HG03342 (cell line): ENCODE measurements around the gene NSD2.

ENCODE experiments used
- ATAC-seq: cut with Tn5 transposase; IDR thresholded peaks from one replicate; pipeline ENCODE4 v1.9.1; 2021; ENCODE audit warnings: mild to moderate bottlenecking, moderate library complexity; ENCODE audit not compliant: unreplicated experiment

Gene NSD2

GRCh38 chr4:1939664-1940509, 68.7 kb downstream of the NSD2 start:
- ATAC-seq: no peak

GRCh38 chr4:1940566-1940965, 69.4 kb downstream of the NSD2 start:
- no peak for ATAC-seq

GRCh38 chr4:1943928-1944327, 72.7 kb downstream of the NSD2 start:
- no peak for ATAC-seq

- no peak for ATAC-seq
Observed at GRCh38 chr4:1945124-1945895, 74.1 kb downstream of the NSD2 start.

- ATAC-seq: no peak
Observed at GRCh38 chr4:1945912-1946311, 74.7 kb downstream of the NSD2 start.

GRCh38 chr4:1948232-1948631, 77.0 kb downstream of the NSD2 start:
- no peak for ATAC-seq

- no peak for ATAC-seq
Observed at GRCh38 chr4:1948892-1949436, 77.8 kb downstream of the NSD2 start.

- no peak for ATAC-seq
Observed at GRCh38 chr4:1950369-1950768, 79.2 kb downstream of the NSD2 start.

GRCh38 chr4:1952058-1952700, 81.0 kb downstream of the NSD2 start:
- no peak for ATAC-seq

- no peak for ATAC-seq
Observed at GRCh38 chr4:1952719-1953118, 81.5 kb downstream of the NSD2 start.

- ATAC-seq: no peak
Observed at GRCh38 chr4:1953335-1953734, 82.1 kb downstream of the NSD2 start.

GRCh38 chr4:1956631-1957030, 85.4 kb downstream of the NSD2 start:
- no peak for ATAC-seq

- ATAC-seq: no peak
Observed at GRCh38 chr4:1958276-1959103, 87.3 kb downstream of the NSD2 start.

- no peak for ATAC-seq
Observed at GRCh38 chr4:1959104-1959384, 87.9 kb downstream of the NSD2 start.

GRCh38 chr4:1960170-1960825, 89.1 kb downstream of the NSD2 start:
- ATAC-seq: no peak

GRCh38 chr4:1961038-1961437, 89.8 kb downstream of the NSD2 start:
- no peak for ATAC-seq

- ATAC-seq: no peak
Observed at GRCh38 chr4:1961563-1961962, 90.4 kb downstream of the NSD2 start.

- ATAC-seq: no peak
Observed at GRCh38 chr4:1962980-1963379, 91.8 kb downstream of the NSD2 start.

GRCh38 chr4:1964443-1964842, 93.2 kb downstream of the NSD2 start:
- ATAC-seq: no peak

GRCh38 chr4:1964971-1965370, 93.8 kb downstream of the NSD2 start:
- no peak for ATAC-seq
